ENCODE measurements around the gene TKFC. TPM values are rescaled to one million over a fixed set of nuclear protein-coding genes. Genes with fewer than 3 reads are reported as not detected.

The TKFC gene
- total RNA-seq, 4 donors from 2014 or later = 9.4 to 15.1 (median 13.4) TPM

- no peak overlapping the region for H3K4me3 ChIP-seq
- no peak for TF ChIP-seq EP300 (IDR thresholded peaks at IDR 0.05)
- no peak for TF ChIP-seq CTCF (IDR thresholded peaks at IDR 0.05)
- no peak for TF ChIP-seq POLR2A (IDR thresholded peaks at IDR 0.05)
- H3K9me3 ChIP-seq = no peaks in the 10 kb centered on the region
- no peak overlapping the region for H3K27ac ChIP-seq
- H3K36me3 ChIP-seq = peaks cover 0 to 39% of the 10 kb centered on the region in 2 donors
- no peak for ATAC-seq
- peaks cover 0 to 37% (median 2%) of the 10 kb centered on the region in 3 donors for H3K4me1 ChIP-seq
- no peaks in the 10 kb centered on the region for H3K27me3 ChIP-seq
- whole genome bisulfite sequencing, 2 donors (ENCODE audit: low coverage in 1 of 2) = 86 to 100% methylated on average over 1 to 2 of the region's 6 CpGs
These were observed 24.8 kb downstream of the TKFC start for GRCh38 chr11:61357894-61358239.

GRCh38 chr11:61358566-61358965, 25.5 kb downstream of the TKFC start:
- Histone ChIP-seq H3K4me3 (no peak overlapping the region), H3K4me1 (peaks cover 0 to 44% (median 9%) of the 10 kb centered on the region in 3 donors), H3K27me3 (no peaks in the 10 kb centered on the region), H3K36me3 (peaks cover 0 to 32% of the 10 kb centered on the region in 2 donors), H3K27ac (no peak overlapping the region), H3K9me3 (no peaks in the 10 kb centered on the region)
- TF ChIP-seq POLR2AphosphoS5 (IDR thresholded peaks at IDR 0.05) (no peak), EP300 (IDR thresholded peaks at IDR 0.05) (no peak), CTCF (IDR thresholded peaks at IDR 0.05) (no peak), POLR2A (IDR thresholded peaks at IDR 0.05) (no peak)
- no peak for ATAC-seq
- WGBS, 2 donors (ENCODE audit: low coverage in 1 of 2) = 92 to 96% methylated on average over 5 to 10 of the region's 11 CpGs

- TF ChIP-seq CTCF (IDR thresholded peaks at IDR 0.05) (no peak), EP300 (IDR thresholded peaks at IDR 0.05) (no peak), POLR2A (IDR thresholded peaks at IDR 0.05) (no peak), POLR2AphosphoS5 (IDR thresholded peaks at IDR 0.05) (no peak)
- H3K4me3 ChIP-seq = no peak overlapping the region
- H3K27me3 ChIP-seq = no peaks in the 10 kb centered on the region
- no peaks in the 10 kb centered on the region for H3K9me3 ChIP-seq
- no peak for ATAC-seq
- peaks cover 0 to 31% of the 10 kb centered on the region in 2 donors for H3K36me3 ChIP-seq
- WGBS, 2 donors (ENCODE audit: low coverage in 1 of 2) = 64 to 92% methylated on average over 2 to 4 of the region's 6 CpGs
- H3K4me1 ChIP-seq = peaks cover 0 to 50% (median 9%) of the 10 kb centered on the region in 3 donors
- no peak overlapping the region for H3K27ac ChIP-seq
These were observed 26.5 kb downstream of the TKFC start for GRCh38 chr11:61359516-61359915.

- Histone ChIP-seq H3K27ac (peak overlapping the region; percentile 80 to 99 (median 98)), H3K27me3 (no peaks in the 10 kb centered on the region), H3K4me1 (peaks cover 0 to 50% (median 9%) of the 10 kb centered on the region in 3 donors), H3K4me3 (peak overlapping the region; percentile 55 to 76), H3K9me3 (no peaks in the 10 kb centered on the region), H3K36me3 (peaks cover 0 to 31% of the 10 kb centered on the region in 2 donors)
- no peak for ATAC-seq
- TF ChIP-seq POLR2AphosphoS5 (IDR thresholded peaks at IDR 0.05) = no peak
- no peak for TF ChIP-seq EP300 (IDR thresholded peaks at IDR 0.05)
- no peak for TF ChIP-seq POLR2A (IDR thresholded peaks at IDR 0.05)
- 0 to 4% methylated on average over 2 to 9 of the region's 22 CpGs for WGBS, 2 donors (ENCODE audit: low coverage in 1 of 2)
These were observed 28.3 kb downstream of the TKFC start for GRCh38 chr11:61361237-61361740.

GRCh38 chr11:61361741-61362541, 28.9 kb downstream of the TKFC start, which contains the start of the genes CYB561A3 and TMEM138:
Gene CYB561A3 (minus strand): TSS chr11:61361882. CDS start chr11:61356713, 5,169 bp downstream.
Gene TMEM138 (plus strand): TSS chr11:61362374. CDS start chr11:61364391, 2,017 bp downstream.
- no peak for TF ChIP-seq EP300 (IDR thresholded peaks at IDR 0.05)
- peak in 1 of 4 experiments; percentile 11 for TF ChIP-seq CTCF (IDR thresholded peaks at IDR 0.05)
- peak; percentile 85 for TF ChIP-seq POLR2AphosphoS5 (IDR thresholded peaks at IDR 0.05)
- peak; percentile 68 to 72 for TF ChIP-seq POLR2A (IDR thresholded peaks at IDR 0.05)
- H3K9me3 ChIP-seq = no peaks in the 10 kb centered on the region
- ATAC-seq = peak; percentile 97
- H3K4me1 ChIP-seq = peaks cover 0 to 46% (median 9%) of the 10 kb centered on the region in 3 donors
- no peaks in the 10 kb centered on the region for H3K27me3 ChIP-seq
- H3K36me3 ChIP-seq = peaks cover 0 to 36% of the 10 kb centered on the region in 2 donors
- H3K4me3 ChIP-seq = peak within 1 kb of the TSS; percentile 55 to 76
- peak within 1 kb of the TSS; percentile 80 to 99 (median 98) for H3K27ac ChIP-seq
- 0% methylated on average over 8 of the region's 63 CpGs for WGBS, 2 donors (ENCODE audit: low coverage in 1 of 2)
